GM12878 (cell line): Measurements from ENCODE around the gene METTL16.

ENCODE experiments used
- HSF1 ChIP-seq: fragments of 150-350 bp; IDR thresholded peaks from 2 replicates; pipeline ENCODE4 v1.6.1; 2014; ENCODE audit warnings: mild to moderate bottlenecking, low read depth, low read length
- POLR2A ChIP-seq: IDR thresholded peaks from 2 replicates; pipeline ENCODE4 v1.6.1; 2011; ENCODE audit warnings: low read depth, mild to moderate bottlenecking, low read length
- YY1 ChIP-seq: IDR thresholded peaks from 2 replicates; pipeline ENCODE4 v1.6.1; 2011; ENCODE audit warnings: low read depth, mild to moderate bottlenecking, low read length
- ZBTB40 ChIP-seq: fragments of 450-650 bp; IDR thresholded peaks from 2 replicates; pipeline ENCODE4 v1.6.1; 2016; ENCODE audit warnings: mild to moderate bottlenecking, moderate library complexity, borderline replicate concordance

- TF ChIP-seq ZBTB40 = no peak
- no peak for TF ChIP-seq HSF1
- TF ChIP-seq POLR2A = 0 out of 2 replicates have a peak, but pooled peaks have one; percentile 18
- TF ChIP-seq YY1 = no peak
Observed at GRCh38 chr17:2398655-2399571, 112.8 kb downstream of the METTL16 start.
